GM03348 (cell line): Measurements from ENCODE around the gene NOP14.

Source experiments
- DNase-seq: peaks from one replicate; pipeline ENCODE4 v3.0.0; 2012; ENCODE audit warnings: low spot score

NOP14 gene

DNA sequence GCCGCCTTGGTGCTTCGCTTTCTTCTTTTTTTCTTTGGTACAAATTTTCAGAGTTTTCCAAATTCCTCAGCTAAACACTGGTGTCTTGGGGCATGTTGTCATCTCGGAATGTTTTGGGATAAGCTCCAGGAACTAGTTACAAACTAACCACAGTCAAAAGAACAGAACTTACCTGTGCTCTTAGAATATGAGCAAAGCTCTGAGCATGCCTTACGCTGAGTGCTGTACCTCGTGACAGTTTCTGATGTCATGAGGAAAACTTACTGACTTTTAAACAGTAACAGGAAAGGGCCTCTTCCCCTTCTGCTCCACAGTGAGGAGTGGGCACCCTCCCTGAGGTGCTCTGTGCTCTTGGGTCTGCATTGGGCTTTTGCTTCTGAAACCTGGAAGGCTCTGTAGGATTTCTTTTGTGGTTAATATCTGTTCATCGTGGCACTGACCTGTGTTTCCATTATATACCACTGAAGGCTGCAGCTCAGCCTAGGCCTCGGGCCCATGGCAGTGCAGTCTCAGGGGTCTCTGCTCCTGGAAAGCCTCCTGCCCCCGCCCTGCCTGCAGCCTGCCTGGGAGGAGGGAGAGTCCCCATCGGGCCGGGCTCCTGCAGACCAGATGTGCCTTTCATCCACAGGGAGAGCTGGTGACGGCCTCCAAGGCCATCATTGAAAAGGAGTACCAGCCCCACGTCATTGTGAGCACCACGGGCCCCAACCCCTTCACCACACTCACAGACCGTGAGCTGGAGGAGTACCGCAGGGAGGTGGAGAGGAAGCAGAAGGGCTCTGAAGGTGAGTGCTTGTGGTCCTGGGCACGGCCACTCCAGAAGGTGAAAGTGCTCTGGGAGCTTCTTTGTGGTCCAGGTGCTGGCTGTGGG, 48.7 kb downstream of the NOP14 start:
- no peak for DNase-seq

DNA sequence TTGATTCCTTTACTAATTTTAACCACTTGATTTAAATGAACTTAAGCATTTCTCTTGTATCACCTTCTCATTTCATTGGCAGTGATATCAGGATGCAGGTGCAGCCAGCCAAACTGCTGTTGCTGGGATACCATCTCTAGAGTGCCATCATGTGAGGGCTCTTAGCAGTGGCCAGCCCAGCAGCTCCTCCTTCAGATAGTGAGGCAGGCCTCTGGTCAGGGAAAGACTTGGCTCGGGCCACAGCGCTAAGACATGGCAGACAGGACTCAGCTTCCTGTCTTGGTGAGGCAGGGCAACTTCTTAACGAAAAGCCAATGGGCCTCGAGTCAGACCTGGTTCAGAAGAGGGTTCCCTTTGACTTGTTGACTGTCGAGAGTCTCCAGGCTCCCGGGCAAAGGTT, 50.0 kb downstream of the NOP14 start:
- DNase-seq: no peak

DNA sequence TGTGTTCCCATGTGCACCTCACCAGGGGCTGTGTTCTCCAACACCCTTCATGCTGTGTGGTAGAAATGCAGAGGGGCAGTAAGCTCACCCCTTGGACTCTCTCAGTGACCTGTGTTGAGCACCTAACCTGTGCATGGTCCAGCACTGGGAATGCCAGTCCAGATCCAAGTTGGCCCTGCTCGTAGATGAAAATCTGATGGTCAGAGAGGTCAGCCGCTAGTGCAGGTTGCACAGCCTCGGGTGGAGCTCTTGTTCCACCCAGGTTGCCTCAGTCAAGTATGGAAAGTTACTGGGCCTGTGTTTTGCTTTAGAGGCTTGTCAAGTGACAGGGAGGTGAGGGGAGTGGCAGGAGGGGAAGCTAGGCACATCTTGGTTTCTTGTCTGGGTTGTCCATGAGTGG, 51.3 kb downstream of the NOP14 start:
- DNase-seq: no peak

DNA sequence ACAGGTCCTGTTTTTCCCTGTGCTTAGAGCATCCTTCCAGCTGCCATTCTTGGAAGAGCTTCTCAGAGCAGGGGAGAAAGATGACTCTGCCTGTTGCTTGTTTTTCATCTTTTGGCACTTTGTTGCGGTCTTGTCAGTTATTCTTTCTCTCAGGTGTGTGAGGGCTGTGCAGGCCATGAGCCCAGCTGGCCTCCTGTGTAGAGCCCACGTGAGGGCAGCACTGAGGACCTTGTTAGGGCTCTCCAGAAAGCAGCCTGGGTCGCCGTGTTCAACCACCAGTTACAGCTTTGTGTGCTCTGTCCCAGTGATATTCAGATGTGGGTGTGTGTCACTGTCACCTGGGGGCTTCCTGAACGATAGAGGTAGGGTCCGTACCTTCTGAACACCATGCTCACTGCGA, 52.8 kb downstream of the NOP14 start:
- no peak for DNase-seq

DNA sequence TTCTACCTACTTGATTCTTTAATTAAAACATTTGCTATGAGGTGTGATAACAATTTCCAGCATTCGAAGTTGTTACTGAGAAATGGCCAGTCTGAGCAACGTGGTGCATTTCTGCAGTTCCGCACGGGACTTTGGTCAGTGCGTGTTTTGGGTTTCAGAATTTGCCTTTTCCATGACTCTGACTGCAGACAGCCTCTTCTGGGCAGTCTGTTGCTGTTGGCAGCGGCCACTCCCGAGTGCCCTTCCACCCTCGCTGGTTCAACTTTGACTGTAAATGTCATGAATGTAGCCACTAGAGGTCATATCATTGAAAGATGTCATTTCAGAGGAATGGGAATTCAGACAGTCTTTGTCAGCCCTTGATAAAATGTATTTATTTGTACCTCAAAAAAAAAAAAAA, 53.6 kb downstream of the NOP14 start:
- no peak for DNase-seq

DNA sequence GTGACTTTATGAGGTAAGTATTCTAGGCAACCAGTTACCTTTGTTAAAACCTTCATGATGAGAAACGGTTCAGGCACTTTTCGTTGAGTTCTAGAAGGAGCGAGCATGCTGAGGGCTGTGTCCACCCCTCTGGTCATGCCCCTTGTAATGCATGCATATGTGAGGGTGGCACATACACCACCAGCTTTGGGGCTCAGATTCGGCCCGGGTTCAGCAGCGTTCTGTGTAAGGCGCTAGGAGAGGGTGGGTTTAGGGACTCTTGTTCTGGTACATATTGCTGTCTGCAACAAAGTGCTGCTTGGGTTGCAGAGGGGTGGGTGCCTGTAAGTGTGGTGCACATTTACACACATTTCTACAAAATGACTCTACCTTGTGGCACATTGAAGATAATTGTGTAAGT, 54.5 kb downstream of the NOP14 start:
- DNase-seq: no peak

DNA sequence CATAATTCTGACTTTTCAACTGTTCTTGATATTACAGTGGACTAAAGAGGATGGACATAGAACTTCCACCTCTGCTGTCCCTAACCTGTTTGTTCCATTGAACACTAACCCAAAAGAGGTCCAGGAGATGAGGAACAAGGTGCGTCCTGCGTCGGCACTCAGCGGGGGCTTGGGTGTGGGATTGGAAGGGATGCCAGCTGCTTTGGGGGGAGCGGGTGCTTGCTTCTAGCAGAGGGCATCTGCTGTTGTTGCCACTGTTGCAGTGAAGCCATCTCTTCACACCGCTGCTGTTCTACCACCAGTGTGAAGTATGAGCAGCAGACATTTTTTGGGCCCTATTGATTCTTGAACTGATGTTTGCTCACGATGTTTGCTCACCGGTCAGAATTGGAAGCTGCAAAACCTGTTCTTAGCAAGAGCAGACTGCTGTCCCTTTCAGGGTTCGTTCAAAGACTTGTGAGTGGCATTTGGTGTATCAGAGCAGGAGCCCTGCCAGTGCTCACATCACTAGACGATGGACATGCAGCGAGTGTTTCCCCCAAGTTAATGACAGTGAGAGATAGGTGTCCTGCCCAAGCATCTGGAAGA, 55.4 kb downstream of the NOP14 start:
- DNase-seq: no peak

DNA sequence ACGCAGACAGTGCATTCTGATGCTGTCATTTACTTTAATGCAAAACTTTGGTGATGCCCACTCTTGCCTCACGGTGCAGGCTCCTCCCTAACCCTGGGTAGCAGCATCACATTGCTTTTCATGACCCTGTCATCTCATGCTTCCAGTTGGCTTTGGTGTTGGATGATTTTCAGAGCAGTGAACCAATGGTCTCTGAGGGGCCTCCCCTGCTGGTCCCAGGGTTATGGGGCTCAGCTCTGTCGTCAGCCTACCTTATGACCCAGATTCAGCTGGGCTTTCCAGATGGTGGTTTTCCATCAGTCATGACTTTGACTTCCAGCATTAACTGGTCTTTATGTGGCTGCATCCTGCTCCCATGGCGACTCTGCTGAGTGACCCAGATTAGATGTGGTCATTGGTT, 56.0 kb downstream of the NOP14 start:
- DNase-seq: no peak

DNA sequence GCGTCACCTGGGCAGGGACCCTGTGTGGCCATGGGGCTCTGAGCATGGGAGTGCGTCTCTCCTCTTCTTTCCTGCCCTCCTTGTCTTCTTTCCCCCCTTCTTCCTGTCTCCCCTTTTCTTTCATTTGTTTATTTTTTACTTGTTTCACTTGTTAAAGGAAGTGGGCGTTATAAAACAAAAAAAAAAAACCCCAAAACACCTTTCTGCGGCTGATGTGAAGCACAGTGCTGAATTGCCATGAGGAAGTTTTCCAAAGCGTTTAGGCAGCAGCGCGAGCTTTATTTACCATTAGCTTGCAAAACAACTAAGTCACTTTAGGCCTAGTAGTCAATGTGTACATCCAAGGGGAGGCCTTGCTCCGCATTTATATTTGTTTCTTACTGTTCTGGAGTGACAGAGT, 57.0 kb downstream of the NOP14 start:
- no peak for DNase-seq

DNA sequence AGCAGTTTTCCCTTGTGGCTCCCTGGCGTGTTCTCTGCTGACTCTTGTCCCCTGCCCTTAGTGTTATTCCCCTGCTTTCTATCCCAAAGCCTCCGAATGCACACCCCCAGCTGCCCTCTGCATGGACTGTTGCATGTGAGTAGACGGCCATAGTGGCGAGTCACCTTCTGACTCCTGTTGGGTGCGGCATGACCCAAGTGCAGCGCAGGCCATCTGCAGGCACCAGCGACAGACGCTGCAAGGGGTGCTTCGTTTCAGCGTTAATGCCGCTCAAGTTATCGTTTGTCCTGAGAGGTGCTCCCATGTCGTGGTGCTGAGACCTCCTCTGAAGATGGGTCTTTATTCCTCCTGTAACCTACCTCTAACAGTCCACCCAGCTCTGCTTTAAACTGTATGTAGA, 57.7 kb downstream of the NOP14 start:
- DNase-seq: no peak

DNA sequence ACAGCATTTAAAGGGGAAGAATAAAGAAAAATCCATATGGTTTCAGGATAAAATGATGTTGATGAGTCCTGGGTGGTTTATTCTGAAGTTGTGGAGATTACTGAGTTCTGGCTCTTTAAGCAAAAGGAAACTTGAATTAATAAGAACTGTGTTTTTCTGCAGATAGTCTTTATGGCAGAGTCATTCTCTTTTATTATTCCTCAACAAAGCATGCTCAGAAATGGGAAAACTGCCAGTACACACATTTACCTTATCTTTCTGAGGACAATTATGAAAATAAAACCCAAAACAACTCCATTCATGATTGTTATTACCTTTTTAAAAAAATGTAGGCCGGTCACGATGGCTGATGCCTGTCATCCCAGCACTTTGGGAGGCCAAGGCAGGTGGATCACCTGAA, 61.1 kb downstream of the NOP14 start:
- no peak for DNase-seq

DNA sequence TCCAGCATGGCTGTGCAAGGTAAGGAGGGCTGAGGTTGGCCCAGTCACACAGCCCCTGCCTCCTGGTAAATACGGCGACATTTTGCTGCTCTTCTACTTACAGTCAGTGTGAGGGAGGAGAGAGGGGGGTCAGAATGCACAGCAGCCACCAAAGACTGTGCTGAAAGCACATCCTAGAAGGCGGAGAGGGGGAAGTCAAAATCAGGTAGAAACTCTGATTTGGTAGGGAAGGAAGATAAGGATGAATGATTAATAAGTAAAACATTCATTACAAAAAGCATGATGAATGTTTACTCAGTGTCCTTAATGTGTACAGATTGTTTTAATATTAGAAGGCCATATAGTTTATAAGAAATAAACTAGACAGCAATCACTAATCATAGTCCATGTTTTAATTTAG, 62.0 kb downstream of the NOP14 start:
- no peak for DNase-seq

DNA sequence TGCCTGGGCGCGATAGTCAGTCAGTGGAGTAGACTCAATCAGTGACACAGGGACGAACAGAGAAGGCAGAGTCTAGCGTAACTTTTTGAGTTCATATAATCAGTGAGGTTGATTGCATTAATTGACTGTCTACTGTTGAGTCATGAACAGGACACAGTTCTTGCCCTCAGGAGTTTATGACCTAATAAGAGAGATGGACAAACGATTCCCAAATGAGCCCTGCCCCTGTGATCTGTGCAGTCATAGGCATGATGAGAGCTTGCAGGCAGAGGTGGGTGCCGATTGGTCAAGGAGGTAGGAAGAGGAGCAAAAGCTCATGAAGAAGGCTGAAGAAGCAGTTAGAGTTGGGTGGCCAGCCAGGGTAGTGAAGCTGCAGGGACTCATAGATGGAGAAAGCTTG, 62.5 kb downstream of the NOP14 start:
- no peak for DNase-seq

DNA sequence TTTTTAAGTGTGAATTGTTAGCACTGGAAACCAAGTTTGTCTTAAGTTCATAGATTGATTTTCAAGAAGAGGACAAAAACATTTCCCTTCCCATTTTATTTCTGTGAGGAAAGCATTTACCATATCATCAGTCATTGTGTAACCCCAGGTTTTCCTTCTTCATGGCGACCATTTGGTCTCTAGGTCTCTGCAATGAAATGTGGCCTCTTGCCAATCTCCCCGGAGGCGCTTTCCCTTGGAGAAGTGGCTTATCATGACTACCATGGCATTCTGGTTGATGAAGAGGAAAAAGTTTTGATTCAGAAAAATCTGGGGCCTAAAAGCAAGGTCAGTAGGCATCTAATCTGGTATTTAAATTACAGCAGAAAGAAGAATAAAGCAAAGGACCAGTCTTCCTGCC, 65.2 kb downstream of the NOP14 start:
- DNase-seq: no peak

DNA sequence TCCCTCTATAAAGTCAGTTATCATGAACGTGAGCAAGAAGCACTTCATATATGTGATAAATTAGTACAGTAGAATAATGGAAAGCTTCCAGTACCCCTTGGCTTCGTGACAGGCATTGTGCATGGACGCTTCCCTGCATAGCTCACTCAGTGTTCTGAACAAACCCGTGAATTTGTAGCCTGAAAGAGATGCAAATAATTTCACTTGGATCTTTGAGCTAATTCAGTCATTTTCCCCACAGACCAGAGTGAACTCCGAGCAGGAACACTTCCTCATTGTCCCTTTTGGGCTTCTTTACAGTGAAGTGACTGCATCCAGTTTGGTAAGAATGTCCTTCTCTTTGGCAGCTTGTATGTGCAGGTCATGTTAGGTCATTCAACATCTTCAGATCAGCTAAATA, 69.4 kb downstream of the NOP14 start:
- DNase-seq: no peak

DNA sequence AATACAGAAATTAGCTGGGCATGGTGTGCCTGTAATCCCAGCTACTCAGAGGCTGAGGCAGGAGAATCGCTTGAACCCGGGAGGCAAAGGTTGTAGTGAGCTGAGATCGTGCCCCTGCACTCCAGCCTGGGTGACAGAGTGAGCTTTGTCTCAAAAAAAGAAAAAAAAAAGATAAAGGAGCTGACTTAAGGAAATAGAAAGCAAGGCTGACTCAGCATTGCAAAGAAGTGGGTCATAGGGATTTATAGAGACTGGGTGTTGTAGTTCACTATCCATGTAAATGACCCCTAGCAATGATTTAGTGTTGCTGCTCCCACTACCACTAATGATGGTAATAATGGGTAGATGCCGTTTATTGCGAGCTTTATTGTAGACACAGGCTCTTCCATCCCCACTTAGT, 71.9 kb downstream of the NOP14 start:
- DNase-seq: peak; percentile 40

DNA sequence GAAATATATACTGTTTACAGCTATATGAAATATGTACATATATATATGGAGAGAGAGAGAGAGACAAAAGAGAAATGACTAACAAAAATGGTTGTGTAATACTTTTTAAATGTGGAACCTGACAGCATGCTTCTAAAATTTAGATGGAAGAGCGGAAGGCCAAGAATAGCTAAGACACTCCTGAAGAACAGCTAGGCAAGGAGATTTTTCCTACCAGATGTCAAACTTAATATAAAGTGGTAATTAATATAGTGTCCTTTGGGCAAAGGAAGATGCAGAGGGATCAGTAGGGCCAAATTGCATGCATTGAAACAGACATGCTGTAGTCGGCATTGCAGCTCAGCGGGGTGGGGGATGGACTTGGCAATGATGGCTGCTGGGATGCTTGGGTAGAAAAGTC, 74.3 kb downstream of the NOP14 start:
- no peak for DNase-seq
